GM21423 (cell line): ENCODE measurements around the gene HOXA7.

Experiments
- ATAC-seq: cut with Tn5 transposase; IDR thresholded peaks from one replicate; pipeline ENCODE4 v1.9.1; 2021; ENCODE audit warnings: mild to moderate bottlenecking, moderate library complexity; ENCODE audit not compliant: unreplicated experiment

The HOXA7 gene

DNA sequence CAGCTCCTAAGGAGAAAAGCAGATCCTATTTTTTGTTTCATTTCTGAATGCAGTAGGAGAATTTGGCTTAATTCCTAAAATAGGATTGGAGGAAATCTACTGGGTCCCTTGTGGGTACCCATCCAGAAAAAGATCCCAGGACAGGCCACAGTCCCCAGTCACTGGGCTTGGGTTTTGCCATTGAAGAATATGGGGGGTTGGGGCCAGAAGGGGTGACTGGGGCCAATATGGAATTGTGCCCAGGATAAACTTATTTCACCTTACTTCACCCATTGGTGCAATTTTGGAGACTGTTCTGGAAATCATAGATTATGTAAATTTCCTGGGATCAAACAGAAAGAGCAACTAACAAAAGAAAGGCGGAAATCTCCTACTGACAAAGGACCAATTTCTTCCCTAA, 18.0 kb downstream of the HOXA7 start:
- no peak for ATAC-seq

DNA sequence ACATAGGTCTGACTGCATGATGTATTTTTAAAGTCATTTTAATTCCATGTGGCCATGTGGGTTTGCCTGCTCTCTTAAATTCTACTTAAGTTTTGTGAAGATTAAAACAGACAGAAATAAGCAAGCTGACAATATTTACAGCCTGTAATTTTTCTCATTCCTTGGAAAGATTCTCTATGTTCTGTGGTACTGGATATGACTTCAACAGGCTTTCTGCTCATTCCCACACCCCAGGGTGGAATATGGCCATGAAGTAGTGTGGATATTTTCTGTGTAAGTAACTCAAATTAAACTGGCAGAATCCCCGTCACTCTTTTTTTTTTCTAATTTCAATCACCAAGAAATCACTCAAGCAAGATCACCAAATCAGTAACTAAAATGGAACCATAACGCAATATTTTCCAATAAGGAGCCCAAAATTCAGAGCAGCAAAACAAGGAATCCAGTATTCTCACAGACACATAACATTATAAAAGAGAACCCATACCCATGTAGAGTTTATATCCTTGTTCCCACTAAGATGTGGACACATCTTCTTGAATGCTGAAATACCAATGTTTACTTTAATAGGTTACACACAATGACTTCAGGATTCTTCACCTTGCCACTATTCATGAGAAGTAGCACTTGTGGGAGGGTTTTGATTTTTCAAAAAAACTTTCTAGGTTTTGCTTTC, 18.7 kb downstream of the HOXA7 start:
- no peak for ATAC-seq

DNA sequence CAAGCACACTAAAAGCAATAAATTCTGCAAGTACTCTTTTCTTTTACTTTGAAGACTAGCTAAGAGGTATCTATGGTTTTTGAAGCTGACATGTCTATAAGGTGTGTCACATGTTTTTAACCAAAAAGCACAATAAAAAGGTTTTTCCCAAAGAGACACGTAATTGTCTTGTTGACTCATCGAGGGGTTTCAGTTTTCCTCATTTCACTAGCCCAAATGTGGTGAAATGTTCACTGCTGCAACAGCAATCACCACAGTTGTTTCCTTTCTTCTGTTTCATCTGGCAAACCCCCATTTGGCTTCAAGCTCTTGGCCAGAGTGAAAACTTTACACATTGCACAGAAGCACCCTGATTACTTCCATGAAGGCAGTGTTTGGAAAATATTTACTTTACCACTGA, 22.1 kb downstream of the HOXA7 start:
- no peak for ATAC-seq

DNA sequence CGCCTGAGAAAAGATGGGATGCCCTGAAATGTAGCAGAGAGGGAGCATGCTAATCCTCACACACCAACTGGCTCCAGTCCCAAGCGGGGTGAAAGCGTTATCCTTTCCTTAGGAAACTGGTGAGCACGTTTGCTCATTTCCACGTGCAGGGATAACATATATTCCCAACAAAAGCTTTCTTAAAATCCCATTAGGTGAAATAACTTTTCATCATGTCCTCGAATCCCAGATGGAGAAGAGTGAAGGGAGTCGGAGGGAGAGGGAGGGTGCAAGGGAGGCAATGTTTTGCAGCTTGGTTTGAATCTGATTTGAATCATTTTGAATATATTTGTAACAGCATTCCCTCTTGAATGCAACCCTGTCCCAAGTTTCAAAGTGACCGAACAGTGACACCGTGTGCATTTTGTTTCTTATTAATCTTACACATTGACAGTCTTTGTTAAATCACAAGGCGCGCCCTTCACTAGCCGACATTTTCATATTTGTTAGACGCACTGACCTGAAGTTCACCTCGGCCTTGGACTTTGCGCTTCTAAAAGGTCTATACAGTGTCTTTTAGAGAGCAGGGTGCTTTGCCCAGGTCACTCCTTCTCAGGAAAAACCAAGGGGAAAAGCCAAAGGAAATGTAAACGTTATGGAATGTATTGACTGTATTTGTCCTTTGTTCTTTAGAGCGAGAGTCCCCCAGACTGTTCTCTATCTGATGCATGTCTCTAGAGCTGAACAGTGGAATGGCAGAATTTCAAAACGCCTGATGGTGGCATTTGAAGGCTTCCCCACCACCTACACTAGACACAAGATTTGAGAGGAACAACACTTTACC, 22.9 kb downstream of the HOXA7 start:
- no peak for ATAC-seq

DNA sequence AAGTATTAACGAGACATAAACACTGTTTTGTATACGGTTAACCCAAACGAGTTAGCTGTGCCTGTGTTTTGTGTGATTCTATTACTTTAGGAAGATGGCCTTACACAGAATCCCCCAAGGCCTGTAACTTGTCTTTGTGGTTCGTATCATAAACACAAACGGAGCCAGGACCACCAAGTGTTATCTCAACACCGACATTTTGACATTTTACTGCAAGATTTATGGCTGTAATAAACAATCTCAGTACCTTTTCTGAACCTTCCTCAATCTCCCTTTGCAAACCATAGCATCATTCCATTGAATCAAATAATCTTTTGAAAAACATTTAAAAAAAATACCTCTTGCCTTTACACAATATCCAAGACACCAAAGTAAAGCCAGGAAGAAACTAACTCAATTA, 23.5 kb downstream of the HOXA7 start:
- ATAC-seq, result no peak

DNA sequence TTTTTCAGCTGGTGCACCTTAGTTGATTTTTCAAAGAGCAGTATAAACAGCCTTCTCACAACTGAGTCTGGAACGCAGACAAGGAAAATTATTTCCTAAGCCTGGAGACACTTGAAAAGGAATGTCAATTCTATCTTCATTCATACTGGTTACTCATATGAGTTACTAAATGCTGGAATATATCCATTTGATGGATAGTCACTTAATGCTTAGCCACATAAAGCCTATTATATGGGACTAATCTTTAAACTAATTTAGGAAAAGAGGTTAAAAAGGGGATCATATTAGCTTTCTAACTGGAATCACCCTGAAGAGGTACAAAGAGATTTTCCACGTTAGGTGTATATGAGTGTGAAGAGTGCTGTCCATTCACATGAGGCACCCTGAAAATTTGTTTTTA, 24.3 kb downstream of the HOXA7 start:
- no peak for ATAC-seq

DNA sequence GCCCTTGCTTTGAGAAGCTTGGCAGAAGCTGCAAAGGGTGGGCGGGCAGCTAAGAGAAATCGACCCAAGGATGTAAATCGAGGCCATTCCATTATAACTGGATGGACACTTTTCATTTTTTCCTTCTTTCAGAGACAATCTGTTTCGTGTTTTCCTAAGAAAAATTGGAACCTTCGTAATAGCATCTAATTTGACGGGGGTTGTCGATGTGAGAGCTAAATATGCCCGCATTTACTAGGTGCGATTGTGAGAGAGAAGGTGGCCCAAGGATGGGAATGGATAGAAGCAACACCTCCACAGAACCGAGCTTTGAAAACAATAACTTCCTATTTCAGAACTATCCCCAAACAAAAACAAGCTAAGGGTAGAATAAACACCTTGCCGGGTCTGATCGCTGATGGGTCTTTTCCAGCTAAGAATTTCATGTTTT, 25.1 kb downstream of the HOXA7 start:
- no peak for ATAC-seq

DNA sequence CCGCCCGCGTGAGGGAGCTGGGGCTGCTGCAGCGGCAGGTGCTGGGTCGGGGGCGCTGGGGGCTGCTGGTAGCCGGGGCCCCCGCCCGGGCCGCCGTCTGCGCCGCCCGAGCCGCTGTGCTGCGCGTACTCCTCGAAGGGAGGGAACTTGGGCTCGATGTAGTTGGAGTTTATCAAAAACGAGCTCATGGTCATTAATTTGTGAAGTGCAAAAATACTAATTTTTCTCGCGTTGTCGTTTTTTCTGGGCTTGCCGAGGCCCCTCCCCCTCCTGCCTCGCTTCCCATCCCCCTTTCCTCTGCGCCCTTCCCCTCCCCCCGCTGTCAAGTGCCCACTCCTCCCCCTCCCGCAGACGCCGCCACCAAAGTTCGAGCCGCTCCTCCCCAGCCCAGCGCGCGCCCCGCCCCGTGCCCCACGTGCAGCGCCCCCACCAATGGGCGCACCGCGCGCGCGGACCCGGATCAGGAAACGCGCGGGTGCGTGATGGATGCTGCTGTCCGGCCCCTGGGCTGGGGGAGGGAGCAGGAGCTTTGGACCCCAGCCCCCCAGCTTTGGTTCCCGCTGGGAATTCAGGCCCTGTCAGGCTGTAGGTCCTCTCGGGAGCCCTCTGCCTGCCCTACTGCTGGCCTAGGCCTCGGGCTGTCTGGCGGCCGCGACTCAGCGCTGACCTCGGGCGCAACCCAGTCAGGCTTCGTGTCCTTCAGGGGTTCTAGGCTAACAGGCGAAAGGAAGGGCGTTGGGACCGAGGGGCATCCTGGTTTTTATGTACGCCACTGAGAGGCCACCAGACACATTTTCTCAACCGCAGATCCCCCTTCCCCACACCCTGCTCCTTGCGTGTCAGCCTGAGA, 25.7 kb downstream of the HOXA7 start, which contains the start of gene HOXA4:
HOXA4 (minus strand) TSS at position 218 of the 850 bp plus-strand sequence; CDS start at position 194, 24 bp downstream.
- peak; percentile 71 for ATAC-seq

DNA sequence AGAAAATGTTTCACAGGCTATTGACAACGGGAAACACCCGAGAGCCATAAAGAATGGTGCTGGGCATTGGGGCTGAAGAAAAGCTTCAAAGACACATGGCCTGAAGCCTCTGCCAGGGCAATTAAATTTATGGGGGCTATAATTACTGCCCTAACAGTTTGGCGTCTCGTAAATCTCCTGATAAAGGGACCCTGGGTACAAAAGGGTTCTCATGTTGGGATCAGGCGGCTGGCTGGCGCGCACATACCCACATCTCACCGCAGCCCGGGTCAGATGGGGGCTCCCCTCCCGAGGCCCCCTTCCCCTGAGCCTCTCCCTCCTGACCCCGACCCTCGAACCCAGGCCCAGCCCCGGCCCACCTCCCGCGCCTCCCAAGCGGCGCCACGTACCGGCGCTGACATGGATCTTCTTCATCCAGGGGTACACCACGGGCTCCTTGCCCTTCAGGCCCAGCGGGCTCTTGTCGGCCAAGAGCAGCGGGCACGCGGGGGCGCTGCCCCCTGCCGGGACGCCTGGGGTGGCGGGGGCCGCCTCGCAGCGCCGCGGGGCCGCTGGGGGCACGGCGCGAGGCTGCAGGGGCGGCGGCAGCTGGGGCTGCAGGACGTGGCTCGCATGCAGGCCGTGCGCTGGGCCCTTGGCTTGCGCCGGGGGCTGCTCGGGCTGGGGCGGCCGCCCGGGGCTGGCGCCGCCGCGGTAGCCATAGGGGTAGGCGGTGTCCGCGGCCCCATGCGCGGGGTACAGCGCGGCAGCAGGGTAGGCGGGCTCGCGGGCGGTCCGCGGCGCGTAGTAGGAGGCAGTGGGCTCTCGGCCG, 26.5 kb downstream of the HOXA7 start:
- no peak for ATAC-seq

DNA sequence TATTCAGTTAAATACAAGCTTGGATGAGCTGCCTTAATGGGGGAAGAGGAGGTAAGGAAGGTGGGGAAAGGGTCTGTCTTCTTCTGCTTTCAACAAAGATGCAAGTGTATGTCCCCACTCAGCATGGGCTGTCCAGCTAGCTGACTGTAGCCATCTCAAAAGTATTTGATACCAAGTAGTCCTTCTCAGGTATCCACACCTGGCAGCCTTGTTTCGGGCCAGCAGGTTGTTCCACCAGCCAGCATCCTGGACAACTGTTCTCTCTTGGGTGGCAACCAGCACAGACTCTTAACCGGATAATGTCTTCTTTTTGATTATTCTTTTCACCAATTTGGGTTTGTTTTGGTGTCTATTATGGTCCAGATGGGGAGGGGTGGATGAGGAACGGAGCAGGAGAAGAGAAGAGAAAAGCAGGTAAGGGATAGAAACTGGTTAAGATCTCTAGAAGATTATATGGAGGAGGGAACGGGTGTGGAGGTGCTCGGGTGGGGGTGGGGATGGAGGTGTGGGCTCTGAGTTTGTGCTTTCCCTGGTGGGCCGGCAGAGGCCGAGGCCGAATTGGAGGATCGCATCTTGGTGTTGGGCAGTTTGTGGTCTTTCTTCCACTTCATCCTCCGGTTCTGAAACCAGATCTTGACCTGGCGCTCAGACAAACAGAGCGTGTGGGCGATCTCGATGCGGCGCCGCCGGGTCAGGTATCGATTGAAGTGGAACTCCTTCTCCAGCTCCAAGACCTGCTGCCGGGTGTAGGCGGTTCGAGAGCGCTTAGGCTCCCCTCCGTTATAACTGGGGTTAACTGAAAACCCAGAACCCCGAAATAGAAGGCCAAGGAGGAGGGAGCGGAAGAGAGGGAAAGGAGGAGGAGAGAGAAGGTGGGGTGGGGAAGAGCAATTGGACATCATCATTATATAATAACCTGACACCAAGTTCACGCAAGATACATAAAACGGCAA, 27.4 kb downstream of the HOXA7 start:
- no peak for ATAC-seq

DNA sequence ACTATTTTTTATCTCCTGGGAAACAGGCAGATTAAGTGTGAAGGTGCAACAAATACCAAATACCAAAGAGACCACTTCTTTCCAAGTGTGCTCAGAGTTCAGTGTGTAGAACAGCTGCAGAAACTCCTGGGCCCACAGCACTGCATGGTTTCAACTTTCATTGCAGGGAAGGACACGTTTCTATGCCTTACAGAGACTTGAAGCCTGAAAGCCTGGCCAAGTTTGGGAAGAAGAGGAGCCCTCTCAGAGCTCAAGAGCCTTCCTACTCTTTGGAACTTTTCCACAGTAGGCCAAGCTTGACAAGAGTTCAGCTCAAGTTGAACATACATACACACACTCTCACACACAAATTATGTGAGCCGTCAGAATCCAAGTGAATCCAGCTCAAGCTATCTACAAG, 28.4 kb downstream of the HOXA7 start:
- ATAC-seq, result no peak

DNA sequence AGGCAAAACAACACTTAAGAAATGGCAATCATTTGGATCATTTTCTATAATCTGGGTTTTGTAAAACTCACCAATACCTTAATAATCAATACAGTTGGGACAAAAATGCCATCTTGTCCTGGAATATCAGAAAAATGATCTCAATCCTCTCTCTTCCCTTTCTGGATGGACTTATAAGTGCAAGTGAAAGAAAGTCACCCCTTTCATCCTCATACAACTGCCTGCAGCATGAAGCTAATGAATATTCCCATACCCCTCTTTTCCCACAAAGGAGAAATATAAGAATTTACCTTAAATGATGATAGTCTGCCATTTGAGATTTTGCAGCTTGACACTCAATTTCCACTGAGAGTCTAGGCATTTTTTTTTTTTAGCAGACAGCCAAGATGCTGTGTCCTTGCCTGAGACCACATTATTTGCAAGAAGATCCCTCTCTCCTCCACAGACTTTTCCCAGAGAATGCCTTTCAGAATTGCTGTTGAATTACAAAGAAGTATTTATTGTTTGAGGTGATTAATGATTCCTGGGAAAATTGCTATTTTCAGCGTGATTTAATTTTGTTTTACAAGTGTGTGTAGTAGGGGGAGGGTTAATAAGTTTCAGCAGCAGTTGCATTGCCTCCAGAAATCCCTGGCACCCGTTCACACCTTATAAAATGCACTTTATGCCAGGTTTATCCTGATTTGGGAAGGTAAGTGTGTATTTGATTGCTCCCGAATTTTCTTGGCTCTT, 29.7 kb downstream of the HOXA7 start:
- ATAC-seq, result no peak

DNA sequence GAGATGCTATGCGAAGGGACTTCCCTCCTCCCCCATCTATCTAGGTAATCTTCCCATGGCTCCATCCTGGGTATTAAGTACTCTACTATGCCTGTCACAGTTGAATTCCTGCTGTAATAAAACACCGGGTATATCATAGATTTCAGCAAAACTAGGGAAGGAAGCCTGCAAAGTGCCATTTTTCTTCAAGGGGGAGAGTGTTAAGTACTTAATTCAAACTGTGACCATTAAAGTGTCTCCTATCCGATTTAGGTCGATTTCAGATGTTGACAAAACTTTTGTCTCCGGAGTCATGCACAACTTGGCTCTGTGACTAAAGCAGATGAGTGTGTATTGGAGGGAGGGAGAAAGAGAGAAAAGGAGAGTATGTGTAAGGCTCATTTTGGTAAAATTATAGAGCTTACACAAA, 30.5 kb downstream of the HOXA7 start:
- no peak for ATAC-seq

DNA sequence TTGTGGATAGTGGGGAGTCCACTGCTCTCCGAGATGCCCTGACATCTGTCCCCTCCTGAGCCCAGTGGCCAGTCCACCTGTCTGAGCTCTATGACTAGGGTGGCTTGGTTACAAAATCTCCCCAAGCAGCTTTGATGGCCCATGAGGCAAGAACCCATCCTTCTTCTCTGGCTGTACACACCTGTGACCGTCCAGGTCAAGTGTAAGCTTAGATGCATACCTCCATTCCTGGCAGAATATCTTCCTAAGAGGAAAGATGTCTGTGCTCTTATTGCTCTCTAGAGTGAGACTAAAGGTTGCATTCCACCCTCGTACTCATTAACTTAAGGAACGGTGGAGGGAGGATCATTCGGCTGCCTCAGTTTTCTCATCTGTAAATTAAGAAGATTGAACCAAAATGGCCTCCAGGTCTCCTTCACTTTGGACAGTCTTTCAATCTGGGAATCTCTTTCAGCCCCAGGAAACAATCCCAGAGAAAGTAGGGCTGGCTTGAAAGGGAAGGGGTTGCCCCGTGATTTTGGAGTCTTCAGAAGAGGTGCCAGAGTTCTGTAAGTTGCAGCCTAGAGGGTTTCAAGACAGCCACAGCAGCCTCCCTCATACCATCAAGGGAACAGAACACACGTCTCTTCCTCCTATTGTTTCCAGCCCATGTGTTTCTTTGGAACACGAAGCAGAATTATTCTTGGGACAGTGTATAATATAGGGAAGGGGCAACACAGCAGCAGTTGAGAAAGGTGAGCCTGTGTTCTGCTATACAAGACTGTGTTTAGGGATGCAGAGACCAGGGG, 31.4 kb downstream of the HOXA7 start:
- no peak for ATAC-seq

DNA sequence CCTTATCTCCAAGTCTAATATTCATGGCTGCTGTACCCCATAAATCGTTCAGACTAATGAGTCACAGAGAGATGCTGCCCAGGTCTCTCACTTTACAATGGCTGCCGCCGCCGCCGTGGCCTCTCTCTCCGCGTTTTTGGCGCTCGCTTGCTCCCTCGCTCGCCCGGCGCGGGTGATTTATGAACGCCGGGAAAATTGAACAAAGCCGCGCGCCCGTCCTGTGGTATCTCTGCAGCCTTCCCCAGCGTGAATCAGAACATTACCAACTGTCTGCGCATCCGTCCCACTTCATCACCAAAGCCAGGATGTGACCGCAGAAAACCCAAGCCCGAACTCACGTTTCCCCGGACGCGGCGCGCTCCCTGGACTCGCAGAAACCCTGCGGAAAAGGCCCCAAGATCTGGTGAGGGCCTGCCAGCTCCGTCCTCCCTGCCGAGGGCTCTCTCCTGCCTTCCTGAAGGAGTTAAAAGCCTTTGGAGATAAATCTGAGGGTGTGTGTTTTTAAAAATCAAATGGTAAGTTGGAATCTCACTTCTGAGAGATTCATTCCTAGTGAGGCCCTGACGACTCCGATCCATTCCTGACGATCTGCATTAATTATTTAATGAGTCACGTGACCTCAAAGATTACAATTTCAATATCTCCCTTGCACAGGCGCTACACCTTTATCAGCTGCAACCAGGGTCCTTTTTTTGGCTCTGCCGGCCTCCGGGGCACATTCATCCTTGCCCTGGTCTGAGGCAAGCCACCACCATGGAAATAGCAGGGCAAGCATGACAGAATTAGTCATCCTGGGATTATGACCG, 32.2 kb downstream of the HOXA7 start:
- no peak for ATAC-seq

DNA sequence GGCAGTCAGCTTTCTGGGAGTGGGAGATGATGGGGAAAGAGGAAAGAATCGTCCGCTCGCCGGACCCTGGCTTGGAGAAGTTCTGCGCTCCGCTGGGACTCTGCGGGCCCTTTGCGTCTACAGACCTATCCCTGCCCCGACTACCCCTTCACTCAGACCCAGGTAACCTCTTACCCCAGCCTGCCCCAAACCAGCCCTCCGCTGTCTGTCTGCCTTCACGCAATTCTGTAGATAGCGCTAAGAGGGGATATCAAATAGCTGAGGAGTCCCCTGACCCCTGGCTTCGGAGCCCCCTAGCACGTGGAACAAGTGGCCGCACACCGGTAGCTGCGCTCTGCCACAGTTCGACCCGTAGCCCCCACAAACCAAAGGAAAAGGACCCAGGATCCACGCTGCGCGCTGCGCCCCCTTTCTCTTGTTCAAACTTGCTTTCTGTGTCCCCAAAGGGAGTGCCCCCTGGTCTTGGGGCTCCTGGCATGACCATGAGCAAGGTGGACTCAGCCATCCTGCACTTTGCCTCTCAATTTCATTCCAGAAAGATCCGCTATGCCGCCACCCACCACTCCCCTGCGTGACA, 32.9 kb downstream of the HOXA7 start:
- no peak for ATAC-seq

DNA sequence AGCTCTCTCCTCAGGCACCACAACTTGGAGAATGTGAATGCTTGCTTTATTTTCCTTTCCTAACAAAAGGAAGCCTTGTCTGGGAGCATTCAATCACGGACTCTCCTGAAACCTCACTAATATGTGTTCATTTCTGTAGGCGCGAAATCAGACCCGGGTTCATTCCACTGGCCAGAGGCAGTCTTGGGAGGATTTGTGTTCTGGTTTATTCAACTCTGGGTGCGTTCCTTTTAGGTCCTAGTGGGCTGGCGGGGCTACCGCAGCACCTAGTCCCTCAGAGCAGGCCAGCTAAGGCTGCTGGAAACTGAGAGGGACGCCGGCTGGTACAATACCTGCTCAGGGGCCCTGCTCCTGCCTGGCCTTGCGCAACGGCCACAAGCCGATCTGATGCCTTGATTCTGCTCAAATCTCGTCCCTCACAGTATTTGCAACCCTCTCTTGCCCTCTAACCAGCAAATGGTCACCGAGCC, 33.4 kb downstream of the HOXA7 start:
- no peak for ATAC-seq
